K562 (cell line): ENCODE data around the gene ALG12. TPM values are rescaled to one million over a fixed set of nuclear protein-coding genes. Genes with fewer than 3 reads are reported as not detected.

Source experiments
- ATAC-seq: fragments of 200-7000 bp; cut with Tn5 transposase; 3 replicates; pipeline ENCODE4 v1.9.1; 2020; ENCODE audit warnings: moderate library complexity
- BruUV-seq: library from RNA; stranded (reverse); fragments of 400-500 nt; replicated peaks from 2 replicates; lab custom pipeline; 2021; lab: Mats Ljungman, UMichigan
- CTCF ChIA-PET: fragments of 300-600 bp; formaldehyde crosslinking; extraction: SDS; loops from one replicate; lab custom pipeline; 2021; ENCODE audit warnings: low intra/inter-chr PET ratio; lab: Yijun Ruan, JAX
- POLR2A ChIA-PET: fragments of 300-600, 350-650 bp; sonication (Branson Sonifier 250); formaldehyde crosslinking; extraction: SDS; loops from one replicate; lab custom pipeline; 2021; ENCODE audit warnings: antibody characterized with exemption, inconsistent platforms; lab: Yijun Ruan, JAX
- DNase-seq, 4 experiments: peaks; one replicate each; pipeline versions ENCODE4 v3.0.0 to v3.0.0-alpha.2; 2011 to 2018; ENCODE audit warnings: low spot score in 3 of 4, mixed read lengths in 3 of 4; ENCODE audit errors: extremely low read depth in 1 of 4
- FAIRE-seq: peaks from 2 replicates; lab custom pipeline; 2011; peaks lifted over from hg19 to GRCh38; lab: Jason Lieb, UNC
- H2AFZ ChIP-seq: 2 replicates; pipeline ENCODE4 v1.6.0; 2011; ENCODE audit warnings: low read depth, low read length, control low read depth, inconsistent platforms
- H3K27ac ChIP-seq: fragments of 200-600 bp; 3 replicates; pipeline ENCODE4 v1.8.0; 2011; ENCODE audit warnings: low read depth, mild to moderate bottlenecking, control low read depth, inconsistent platforms, low read length, moderate library complexity, mixed read lengths; ENCODE audit errors: extremely low read depth
- H3K27me3 ChIP-seq, 2 experiments: fragments of 300-600 bp in 1 of 2; 2 replicates in 1 of 2; 3 replicates in 1 of 2; pipeline versions ENCODE4 v1.6.0 to v1.8.0; 2011; ENCODE audit warnings: inconsistent platforms in 2 of 2, low read length in 2 of 2, mild to moderate bottlenecking in 1 of 2, mixed read lengths in 1 of 2, moderate library complexity in 1 of 2; ENCODE audit not compliant: control insufficient read depth in 2 of 2, insufficient read depth in 2 of 2
- H3K36me3 ChIP-seq: fragments of 300-600 bp; 3 replicates; pipeline ENCODE4 v1.8.0; 2011; ENCODE audit warnings: mild to moderate bottlenecking, low read length, inconsistent platforms; ENCODE audit not compliant: control insufficient read depth, insufficient read depth
- H3K4me1 ChIP-seq, 2 experiments: fragments of 200-600 bp in 1 of 2; replicated peaks in 1 of 2; 2 replicates in 1 of 2; 3 replicates in 1 of 2; pipeline versions ENCODE4 v1.5.1 to v1.8.0; 2011; ENCODE audit warnings: inconsistent platforms in 2 of 2, low read length in 2 of 2, mild to moderate bottlenecking in 1 of 2, mixed read lengths in 1 of 2, moderate library complexity in 1 of 2; ENCODE audit not compliant: control insufficient read depth in 2 of 2, insufficient read depth in 2 of 2
- H3K4me2 ChIP-seq: 2 replicates; pipeline ENCODE4 v1.6.1; 2011; ENCODE audit warnings: low read length, control low read depth, inconsistent platforms, mixed read lengths; ENCODE audit not compliant: insufficient read depth
- H3K4me3 ChIP-seq: fragments of 200-600 bp; sonication (generic), shearing (Covaris generic); 2 replicates; pipeline ENCODE4 v1.5.1; 2016; ENCODE audit warnings: control low read depth, inconsistent platforms
- H3K79me2 ChIP-seq: fragments of 200-600 bp; 3 replicates; pipeline ENCODE4 v1.8.0; 2011; ENCODE audit warnings: low read length, inconsistent platforms; ENCODE audit not compliant: control insufficient read depth, insufficient read depth
- H3K9ac ChIP-seq, 2 experiments: 2 replicates each; pipeline versions ENCODE4 v1.6.0 to v1.6.1; 2011; ENCODE audit warnings: low read depth in 2 of 2, low read length in 2 of 2, control low read depth in 1 of 2, inconsistent platforms in 1 of 2, mild to moderate bottlenecking in 1 of 2, mixed read lengths in 1 of 2; ENCODE audit not compliant: insufficient read depth in 1 of 2
- H3K9me1 ChIP-seq: one replicate; pipeline ENCODE4 v1.6.0; 2011; ENCODE audit warnings: inconsistent platforms, mild to moderate bottlenecking, low read length, moderate library complexity; ENCODE audit not compliant: control insufficient read depth, insufficient read depth
- H3K9me3 ChIP-seq: replicated peaks from 2 replicates; pipeline ENCODE4 v1.5.1; 2011; ENCODE audit warnings: low read depth, low read length, inconsistent platforms; ENCODE audit not compliant: control insufficient read depth, insufficient read depth
- H4K20me1 ChIP-seq: replicated peaks from 2 replicates; pipeline ENCODE4 v1.6.1; 2011; ENCODE audit warnings: low read length, inconsistent platforms, mixed read lengths; ENCODE audit not compliant: control insufficient read depth, insufficient read depth
- FOXA3 ChIP-seq, 2 experiments: fragments of 450-650 bp in 1 of 2; sonication (generic) in 1 of 2; formaldehyde crosslinking; IDR thresholded peaks in 1 of 2; conservative IDR thresholded peaks in 1 of 2; 2 replicates each; pipeline versions ENCODE4 v1.4.0 to v1.8.0; 2020 to 2022; ENCODE audit warnings: mild to moderate bottlenecking in 2 of 2, missing genetic modification reagents in 1 of 2
- L3MBTL2 ChIP-seq: fragments of 450-650 bp; IDR thresholded peaks from 2 replicates; pipeline ENCODE4 v1.6.1; 2016; ENCODE audit warnings: mild to moderate bottlenecking, moderate library complexity
- MAFF ChIP-seq: IDR thresholded peaks from 2 replicates; pipeline ENCODE4 v1.6.1; 2012; ENCODE audit warnings: low read length, improper control_type of control experiment
- MCM5 ChIP-seq: fragments of 450-650 bp; IDR thresholded peaks from 2 replicates; pipeline ENCODE4 v1.6.1; 2016; ENCODE audit warnings: low read depth
- RAD21 ChIP-seq, 2 experiments: fragments of 250-450 bp in 1 of 2; fragments of 450-650 bp in 1 of 2; sonication (Bioruptor Pico) in 1 of 2; formaldehyde crosslinking in 1 of 2; IDR thresholded peaks in 1 of 2; conservative IDR thresholded peaks in 1 of 2; 2 replicates each; pipeline versions ENCODE4 v1.4.0 to v1.8.0; 2020 to 2022; ENCODE audit warnings: mild to moderate bottlenecking in 2 of 2, moderate library complexity in 1 of 2
- RNF2 ChIP-seq: sonication (generic); IDR thresholded peaks from 2 replicates; pipeline ENCODE4 v1.6.1; 2016
- ZBTB34 ChIP-seq: fragments of 250-450 bp; sonication (Bioruptor Pico); IDR thresholded peaks from 2 replicates; pipeline ENCODE4 v1.8.0; 2021; ENCODE audit warnings: mild to moderate bottlenecking, moderate library complexity
- ZNF124 ChIP-seq: sonication (generic); formaldehyde crosslinking; IDR thresholded peaks from 2 replicates; pipeline ENCODE4 v1.8.1; 2022; ENCODE audit warnings: missing genetic modification reagents
- ZNF280B ChIP-seq: fragments of 250-450 bp; sonication (Bioruptor Pico); IDR thresholded peaks from 2 replicates; pipeline ENCODE4 v1.5.1; 2021; ENCODE audit warnings: mild to moderate bottlenecking
- ZNF316 ChIP-seq: fragments of 450-650 bp; IDR thresholded peaks from 2 replicates; pipeline ENCODE4 v1.6.1; 2016
- ZNF384 ChIP-seq: IDR thresholded peaks from 2 replicates; pipeline ENCODE4 v1.6.1; 2012; ENCODE audit warnings: low read depth, low read length, improper control_type of control experiment
- ZNF778 ChIP-seq: fragments of 450-650 bp; formaldehyde crosslinking; IDR thresholded peaks from 2 replicates; pipeline ENCODE4 v1.4.0; 2020; ENCODE audit warnings: mild to moderate bottlenecking, moderate library complexity
- ZNF780A ChIP-seq: fragments of 250-450 bp; sonication (Bioruptor Pico); IDR thresholded peaks from 2 replicates; pipeline ENCODE4 v1.5.0; 2021; ENCODE audit warnings: mild to moderate bottlenecking
- WGBS: fragments of 100-300 bp; shearing (Covaris generic); methylation state at CpG from one replicate; pipeline ENCODE4 v1.1.6; 2016; ENCODE audit warnings: low coverage, mixed read lengths; ENCODE audit not compliant: insufficient coverage; ENCODE audit errors: missing lambda C conversion rate; 5-methylcytosine and 5-hydroxymethylcytosine counted together
- in situ Hi-C: fragments of 300-500 bp; cut with MboI; formaldehyde crosslinking; loops from 4 replicates; pipeline ENCODE4 v1.15.0; 2018; ENCODE audit warnings: inconsistent platforms, mixed read lengths
- intact Hi-C: fragments of 100-400 bp; cut with micrococcal nuclease; formaldehyde crosslinking; loops from 2 replicates; pipeline ENCODE4 v1.14.2; 2022
- polyA plus RNA-seq, 8 experiments: library from polyadenylated mRNA; depleted of rRNA in 4 of 8; stranded (reverse) in 5 of 8; unstranded in 3 of 8; fragments of >200 nt; fragmentation: Nextera tagmentation in 2 of 8; fragmentation: Illumina TruSeq in 1 of 8; extraction: Ambion mirVana in 2 of 8; extraction: Trizol in 1 of 8; gene quantifications; 2 replicates each; pipeline versions ENCODE4 v1.2.1 to v1.2.3, GENCODE V29; 2011 to 2014; ENCODE audit warnings: inconsistent platforms in 1 of 8, missing spikeins in 1 of 8
- total RNA-seq, 7 experiments: library from RNA; depleted of rRNA in 6 of 7; stranded (reverse); fragments of >200 nt in 6 of 7; fragmentation: Illumina TruSeq in 2 of 7; extraction: Trizol in 2 of 7; gene quantifications; 2 replicates each; pipeline versions ENCODE4 v1.2.1 to v1.2.3, GENCODE V29; 2011 to 2021; ENCODE audit warnings: low replicate concordance in 1 of 7
- TF ChIP-seq, protein P1 (sequence below): fragments of 250-450 bp; sonication (Bioruptor Pico); IDR thresholded peaks from 2 replicates; pipeline ENCODE4 v1.4.0; 2020; ENCODE audit warnings: mild to moderate bottlenecking
- TF ChIP-seq, protein P2 (sequence below): sonication (generic); formaldehyde crosslinking; IDR thresholded peaks from 2 replicates; pipeline ENCODE4 v1.8.0; 2022; ENCODE audit warnings: missing genetic modification reagents, mild to moderate bottlenecking, borderline replicate concordance

ALG12 gene
- total and polyA plus RNA-seq, 9 of the 15 experiments (the other 6 are each of a cell fraction or from before 2014, with no cell fraction given): 0.20 to 8.5 (median 3.4) TPM

DNA sequence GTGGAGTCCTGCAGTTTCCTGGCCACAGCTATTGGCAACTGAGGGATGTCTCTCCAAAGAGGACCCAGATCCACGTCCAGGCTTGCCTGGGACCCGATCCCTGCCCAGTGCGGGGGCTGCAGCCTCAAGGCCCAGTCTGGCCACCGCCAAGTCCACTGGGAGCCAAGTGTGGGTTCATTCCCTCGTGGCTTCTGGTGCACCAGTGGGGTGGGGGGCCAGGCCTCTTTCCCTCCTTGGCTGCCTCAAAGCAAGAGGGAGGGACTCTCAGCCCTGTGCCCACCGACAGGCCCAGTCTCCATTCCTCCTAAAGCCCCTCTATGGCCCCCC is 29.0 kb upstream of the ALG12 start:
- H3K9me1 ChIP-seq: no peaks in the 10 kb centered on the region
- no peak overlapping the region for H3K4me2 ChIP-seq
- no peaks in the 10 kb centered on the region for H3K36me3 ChIP-seq
- H3K4me1 ChIP-seq: peaks cover 8 to 89% of the 10 kb centered on the region in 2 experiments; a peak in 3 of 5 replicates
- in situ Hi-C loops (no loop called here), intact Hi-C loops (no loop called here)
- no peak overlapping the region for H3K4me3 ChIP-seq
- POLR2A ChIA-PET: interaction anchor here (0.5 to 1.6 kb wide), 5 partner anchors 12 to 380 kb away, joined by 3 to 9 read pairs (median 3); partner anchors contain the start of gene PIM3
- DNase-seq (no peak), FAIRE-seq (no peak), ATAC-seq (no peak)
- 0 out of 2 replicates have a peak overlapping the region, but pooled peaks have one; percentile 74 for H2AFZ ChIP-seq
- no peaks in the 10 kb centered on the region for H3K27me3 ChIP-seq
- CTCF ChIA-PET: no interaction called here
- no TSS peak for BruUV-seq
- peak overlapping the region in 1 of 2 experiments; percentile 81; a peak in 2 of 4 replicates for H3K9ac ChIP-seq
- no peaks in the 10 kb centered on the region for H3K9me3 ChIP-seq
- H3K27ac ChIP-seq: no peak overlapping the region
- no peaks in the 10 kb centered on the region for H3K79me2 ChIP-seq
- TF ChIP-seq MAFF: no peak
- no peak for TF ChIP-seq ZNF280B
- no peak for TF ChIP-seq ZNF778 (CRISPR knock-in tag)
- no peak for TF ChIP-seq MCM5
- TF ChIP-seq, protein P1, sequence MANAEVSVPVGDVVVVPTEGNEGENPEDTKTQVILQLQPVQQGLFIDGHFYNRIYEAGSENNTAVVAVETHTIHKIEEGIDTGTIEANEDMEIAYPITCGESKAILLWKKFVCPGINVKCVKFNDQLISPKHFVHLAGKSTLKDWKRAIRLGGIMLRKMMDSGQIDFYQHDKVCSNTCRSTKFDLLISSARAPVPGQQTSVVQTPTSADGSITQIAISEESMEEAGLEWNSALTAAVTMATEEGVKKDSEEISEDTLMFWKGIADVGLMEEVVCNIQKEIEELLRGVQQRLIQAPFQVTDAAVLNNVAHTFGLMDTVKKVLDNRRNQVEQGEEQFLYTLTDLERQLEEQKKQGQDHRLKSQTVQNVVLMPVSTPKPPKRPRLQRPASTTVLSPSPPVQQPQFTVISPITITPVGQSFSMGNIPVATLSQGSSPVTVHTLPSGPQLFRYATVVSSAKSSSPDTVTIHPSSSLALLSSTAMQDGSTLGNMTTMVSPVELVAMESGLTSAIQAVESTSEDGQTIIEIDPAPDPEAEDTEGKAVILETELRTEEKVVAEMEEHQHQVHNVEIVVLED (CRISPR knock-in tag): no peak
- no peak for TF ChIP-seq ZNF780A (CRISPR knock-in tag)
- no peak for TF ChIP-seq ZBTB34 (CRISPR knock-in tag)
- no peak for TF ChIP-seq ZNF384
- TF ChIP-seq L3MBTL2: no peak
- no peak for TF ChIP-seq ZNF316
- no peak for TF ChIP-seq RAD21 (CRISPR knock-in tag; conservative IDR thresholded peaks at IDR 0.05 in 1 of 2, IDR thresholded peaks at IDR 0.05 in 1 of 2)
- TF ChIP-seq RNF2: no peak
- no peak for TF ChIP-seq ZNF124 (CRISPR knock-in tag)
- TF ChIP-seq FOXA3 (CRISPR knock-in tag; conservative IDR thresholded peaks at IDR 0.05 in 1 of 2, IDR thresholded peaks at IDR 0.05 in 1 of 2): no peak
- TF ChIP-seq, protein P2, sequence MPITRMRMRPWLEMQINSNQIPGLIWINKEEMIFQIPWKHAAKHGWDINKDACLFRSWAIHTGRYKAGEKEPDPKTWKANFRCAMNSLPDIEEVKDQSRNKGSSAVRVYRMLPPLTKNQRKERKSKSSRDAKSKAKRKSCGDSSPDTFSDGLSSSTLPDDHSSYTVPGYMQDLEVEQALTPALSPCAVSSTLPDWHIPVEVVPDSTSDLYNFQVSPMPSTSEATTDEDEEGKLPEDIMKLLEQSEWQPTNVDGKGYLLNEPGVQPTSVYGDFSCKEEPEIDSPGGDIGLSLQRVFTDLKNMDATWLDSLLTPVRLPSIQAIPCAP: no peak
- H4K20me1 ChIP-seq: no peaks in the 10 kb centered on the region
- 65% methylated on average over 5 of the region's 6 CpGs for WGBS
